ENCODE measurements around the gene ANKRD40. TPM values are rescaled to one million over a fixed set of nuclear protein-coding genes. Genes with fewer than 3 reads are reported as not detected.

ANKRD40 gene
- 35.2 and 63.3 TPM in 2 replicates for total RNA-seq

DNA sequence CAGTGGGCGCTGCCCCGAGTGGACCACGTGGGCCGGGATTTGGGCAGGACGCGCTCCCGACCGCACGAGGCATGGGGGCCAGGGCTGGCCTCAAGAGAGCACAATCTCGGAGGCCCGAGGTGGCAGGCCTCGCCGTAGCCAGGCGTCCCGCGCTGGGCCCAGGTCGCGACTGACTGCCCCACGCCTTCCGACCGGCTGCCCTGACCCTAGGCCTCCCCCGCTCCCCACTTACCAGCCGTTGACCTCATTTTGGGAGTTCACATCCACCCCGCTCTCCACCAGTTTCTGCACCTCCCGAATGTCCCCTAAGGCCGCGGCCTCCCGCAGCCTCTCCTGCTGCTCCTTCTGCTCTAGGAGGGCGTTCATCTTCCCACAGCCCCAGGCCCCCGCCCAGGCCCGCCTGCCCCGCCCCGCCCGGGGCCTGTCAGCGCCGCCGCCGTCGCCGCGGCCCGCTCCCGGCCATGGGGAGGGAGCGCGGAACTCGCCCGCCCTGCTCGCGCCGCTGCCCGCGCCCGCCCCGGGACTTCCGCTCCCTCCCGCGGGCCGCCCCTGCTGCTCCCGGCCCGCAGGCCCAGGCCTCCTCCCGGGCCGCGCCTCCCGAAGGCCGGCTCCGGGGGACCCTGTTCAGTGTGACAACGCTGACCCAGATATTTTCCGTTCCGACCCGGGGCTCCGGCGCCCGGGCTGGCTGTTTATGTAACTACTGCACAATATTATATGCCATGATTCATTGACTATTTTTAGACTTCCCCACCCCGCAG is at the start of gene ANKRD40:
ANKRD40 (minus strand) TSS at position 626 of the 761 bp plus-strand sequence; CDS start at position 366, 260 bp downstream.

DNA sequence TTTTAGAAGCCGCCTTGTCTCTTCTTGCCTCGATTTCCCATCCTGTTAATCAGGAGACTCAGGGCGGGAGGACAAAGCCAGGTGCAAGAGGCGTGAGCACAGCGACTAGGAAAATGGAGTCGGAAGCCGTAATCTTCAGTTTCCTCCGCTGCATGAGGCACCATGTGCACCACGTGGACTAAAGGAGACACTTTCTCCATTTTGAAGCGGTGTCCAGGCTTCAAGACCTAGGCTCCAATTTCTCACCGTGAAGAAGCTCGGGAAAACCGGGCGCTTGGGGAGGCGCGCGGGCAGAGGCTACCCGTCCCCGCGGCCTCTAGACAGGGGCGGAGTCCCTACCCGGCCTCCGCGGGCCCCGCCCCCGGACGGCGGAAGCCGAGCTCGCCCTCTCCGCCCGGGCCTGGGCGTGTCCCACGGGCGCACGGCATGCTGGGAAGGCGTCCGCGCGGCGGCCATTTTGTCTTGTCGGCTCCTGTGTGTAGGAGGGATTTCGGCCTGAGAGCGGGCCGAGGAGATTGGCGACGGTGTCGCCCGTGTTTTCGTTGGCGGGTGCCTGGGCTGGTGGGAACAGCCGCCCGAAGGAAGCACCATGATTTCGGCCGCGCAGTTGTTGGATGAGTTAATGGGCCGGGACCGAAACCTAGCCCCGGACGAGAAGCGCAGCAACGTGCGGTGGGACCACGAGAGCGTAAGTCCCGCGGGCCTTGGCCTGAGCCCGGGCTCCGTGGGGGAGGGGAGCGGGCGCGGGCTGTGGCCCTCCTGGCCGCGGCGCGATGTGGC is 11.6 kb upstream of the ANKRD40 start, which contains the start of gene LUC7L3:
LUC7L3 (plus strand) TSS at position 460 of the 780 bp plus-strand sequence; CDS start at position 590, 130 bp downstream.

Small RNAs within 50 kb of the gene (small RNA-seq; reads per million reads assigned to genes)
- not detected for gene RF00019 (ENCODE audit: low replicate concordance)

Other genes starting within 250 kb of the ANKRD40 start
- gene CHAD, start 239.0 kb downstream of the ANKRD40 start, total RNA-seq, result not detected in 2 replicates
- gene RSAD1, start 229.1 kb downstream of the ANKRD40 start, total RNA-seq, result 19.0 and 29.2 TPM in 2 replicates
- gene MYCBPAP, start 199.5 kb downstream of the ANKRD40 start, total RNA-seq, result 0.14 and 0.44 TPM in 2 replicates
- not detected in 2 replicates for gene EPN3, start 175.2 kb downstream of the ANKRD40 start, total RNA-seq
- gene SPATA20, start 160.7 kb downstream of the ANKRD40 start, total RNA-seq, result 87.2 and 99.6 TPM in 2 replicates
- under 0.01 and 0.14 TPM in 2 replicates for gene CACNA1G, start 147.2 kb downstream of the ANKRD40 start, total RNA-seq
- 31.1 and 85.8 TPM in 2 replicates for gene ABCC3, start 73.0 kb downstream of the ANKRD40 start, total RNA-seq
- gene LUC7L3, start 11.7 kb upstream of the ANKRD40 start, total RNA-seq, result 14.2 and 16.6 TPM in 2 replicates
- not detected in 2 replicates for gene ANKRD40CL, start 59.6 kb upstream of the ANKRD40 start, total RNA-seq
- gene WFIKKN2, start 127.7 kb upstream of the ANKRD40 start, total RNA-seq, result not detected in 2 replicates
- 11.0 and 20.8 TPM in 2 replicates for gene TOB1, start 158.4 kb upstream of the ANKRD40 start, total RNA-seq

All from placental pericyte (primary cell).